Mucosa of descending colon (tissue), 3 donors: Measurements from ENCODE around the gene MAD2L1. TPM values are rescaled to one million over a fixed set of nuclear protein-coding genes. Genes with fewer than 3 reads are reported as not detected.
"Not testable (repeated sequence)": the region's sequence is repeated elsewhere in the genome, so short reads cannot be mapped to it uniquely, and the experiment has no call there.

Source experiments
- ATAC-seq: fragments of 200-7000 bp; cut with Tn5 transposase; one replicate; pipeline ENCODE4 v1.9.1; 2020; ENCODE audit warnings: mild to moderate bottlenecking, moderate library complexity
- DNase-seq, 3 donors: peaks; one replicate each; pipeline ENCODE4 v3.0.0-alpha.2; 2020
- H3K36me3 ChIP-seq: fragments of 200-600 bp; one replicate; pipeline ENCODE4 v1.8.0; 2021; ENCODE audit warnings: low read depth, mild to moderate bottlenecking
- H3K4me1 ChIP-seq: fragments of 200-600 bp; one replicate; pipeline ENCODE4 v1.8.0; 2021; ENCODE audit warnings: low read depth, mild to moderate bottlenecking
- H3K4me3 ChIP-seq: fragments of 200-600 bp; one replicate; pipeline ENCODE4 v1.8.0; 2021; ENCODE audit warnings: mild to moderate bottlenecking
- H3K9me3 ChIP-seq: fragments of 200-600 bp; one replicate; pipeline ENCODE4 v1.8.0; 2021; ENCODE audit warnings: mild to moderate bottlenecking
- intact Hi-C, 2 donors: fragments of 100-400 bp; cut with DNase I in 1 of 2; cut with micrococcal nuclease in 1 of 2; formaldehyde crosslinking; loops; one replicate each; pipeline versions ENCODE4 v1.11.0 to v1.11.1; 2022; cut with DNase I, micrococcal nuclease
- total RNA-seq, 3 donors: library from RNA; stranded (reverse); fragmentation: NEBNext Ultra II Directional in 2 of 3; extraction: Animal tissue kit (Norgen Biotek cat#: 25700) in 2 of 3; gene quantifications; one replicate each; pipeline versions ENCODE4 v1.2.1 to v1.2.4, GENCODE V29; 2021 to 2023
- TF ChIP-seq, protein P1 (sequence below): fragments of 200-600 bp; IDR thresholded peaks from one replicate; pipeline ENCODE4 v1.8.0; 2022; ENCODE audit warnings: antibody characterized with exemption, mild to moderate bottlenecking
- donor health status: DM: no; HTN: no; CAD: no; lungs with moderate emphysema.
- donor health status: DM: no; HTN: no; CAD: no.
- donor health status: DM: no; HTN: yes; CAD: no.

The MAD2L1 gene
- total RNA-seq, 3 donors from 2014 or later: 2.9 to 17.5 (median 3.0) TPM

DNA sequence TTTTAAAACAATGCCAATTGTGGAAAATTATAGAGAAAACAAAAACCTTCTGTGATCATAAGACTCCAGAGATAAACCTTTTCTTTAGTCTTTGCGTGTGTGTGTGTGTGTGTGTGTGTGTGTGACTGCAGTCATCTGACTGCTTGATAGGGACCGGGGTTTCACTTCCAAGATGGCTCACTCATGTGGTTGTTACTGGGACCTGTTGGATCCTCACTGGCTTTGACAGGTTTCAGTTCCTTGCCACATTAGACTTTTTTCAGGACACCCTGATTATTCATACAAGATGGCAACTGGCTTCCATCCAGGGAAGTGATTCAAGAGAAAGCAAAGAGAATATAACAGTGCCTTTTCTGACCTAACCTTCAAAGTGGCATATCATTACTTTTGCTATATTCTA, 21.9 kb upstream of the MAD2L1 start:
- no peaks in the 10 kb centered on the region for H3K4me1 ChIP-seq
- TF ChIP-seq, protein P1, sequence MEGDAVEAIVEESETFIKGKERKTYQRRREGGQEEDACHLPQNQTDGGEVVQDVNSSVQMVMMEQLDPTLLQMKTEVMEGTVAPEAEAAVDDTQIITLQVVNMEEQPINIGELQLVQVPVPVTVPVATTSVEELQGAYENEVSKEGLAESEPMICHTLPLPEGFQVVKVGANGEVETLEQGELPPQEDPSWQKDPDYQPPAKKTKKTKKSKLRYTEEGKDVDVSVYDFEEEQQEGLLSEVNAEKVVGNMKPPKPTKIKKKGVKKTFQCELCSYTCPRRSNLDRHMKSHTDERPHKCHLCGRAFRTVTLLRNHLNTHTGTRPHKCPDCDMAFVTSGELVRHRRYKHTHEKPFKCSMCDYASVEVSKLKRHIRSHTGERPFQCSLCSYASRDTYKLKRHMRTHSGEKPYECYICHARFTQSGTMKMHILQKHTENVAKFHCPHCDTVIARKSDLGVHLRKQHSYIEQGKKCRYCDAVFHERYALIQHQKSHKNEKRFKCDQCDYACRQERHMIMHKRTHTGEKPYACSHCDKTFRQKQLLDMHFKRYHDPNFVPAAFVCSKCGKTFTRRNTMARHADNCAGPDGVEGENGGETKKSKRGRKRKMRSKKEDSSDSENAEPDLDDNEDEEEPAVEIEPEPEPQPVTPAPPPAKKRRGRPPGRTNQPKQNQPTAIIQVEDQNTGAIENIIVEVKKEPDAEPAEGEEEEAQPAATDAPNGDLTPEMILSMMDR: no peak
- H3K9me3 ChIP-seq: peaks cover 4% of the 10 kb centered on the region
- intact Hi-C loops: no loop called here
- DNase-seq (no peak), ATAC-seq (no peak)
- H3K4me3 ChIP-seq: no peak overlapping the region
- no peaks in the 10 kb centered on the region for H3K36me3 ChIP-seq

GRCh38 chr4:120088066-120088465, 21.4 kb upstream of the MAD2L1 start:
- H3K4me3 ChIP-seq, intact Hi-C loops, H3K4me1 ChIP-seq, H3K36me3 ChIP-seq, H3K9me3 ChIP-seq, ATAC-seq, DNase-seq: not testable (repeated sequence)

GRCh38 chr4:120085705-120086104, 19.1 kb upstream of the MAD2L1 start:
- H3K9me3 ChIP-seq: peaks cover 4% of the 10 kb centered on the region
- DNase-seq: no peak
- no peaks in the 10 kb centered on the region for H3K36me3 ChIP-seq
- intact Hi-C loops: no loop called here
- no peaks in the 10 kb centered on the region for H3K4me1 ChIP-seq
- no peak overlapping the region for H3K4me3 ChIP-seq
- TF ChIP-seq, protein P1: no peak
- ATAC-seq: no peak

GRCh38 chr4:120084327-120084726, 17.7 kb upstream of the MAD2L1 start:
- ATAC-seq (no peak), DNase-seq (no peak)
- H3K9me3 ChIP-seq: peaks cover 4% of the 10 kb centered on the region
- H3K4me1 ChIP-seq: no peaks in the 10 kb centered on the region
- H3K4me3 ChIP-seq: no peak overlapping the region
- intact Hi-C loops: no loop called here
- TF ChIP-seq, protein P1: no peak
- no peaks in the 10 kb centered on the region for H3K36me3 ChIP-seq

DNA sequence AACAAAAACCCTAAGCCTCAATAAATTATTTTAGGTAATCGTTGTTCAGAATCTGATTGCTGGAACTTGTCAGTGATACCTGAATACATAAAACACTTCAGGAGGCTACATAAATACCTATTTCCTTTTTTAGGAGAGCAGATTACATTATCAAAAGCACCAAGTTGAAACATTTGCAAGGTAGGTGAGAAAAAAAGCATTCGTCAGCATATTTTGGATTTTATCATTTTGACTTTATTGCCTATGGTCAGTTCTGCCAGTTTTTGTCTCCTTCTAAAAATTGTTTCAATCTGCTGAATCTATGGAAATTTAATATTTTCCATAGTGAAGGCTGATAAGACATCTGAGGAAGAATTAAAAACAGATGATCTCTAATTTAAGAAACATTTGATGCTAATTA, 16.5 kb upstream of the MAD2L1 start:
- Histone ChIP-seq H3K36me3 (no peaks in the 10 kb centered on the region), H3K9me3 (peaks cover 2% of the 10 kb centered on the region), H3K4me3 (no peak overlapping the region), H3K4me1 (no peaks in the 10 kb centered on the region)
- TF ChIP-seq, protein P1: no peak
- DNase-seq (no peak), ATAC-seq (no peak)
- intact Hi-C loops: no loop called here

DNA sequence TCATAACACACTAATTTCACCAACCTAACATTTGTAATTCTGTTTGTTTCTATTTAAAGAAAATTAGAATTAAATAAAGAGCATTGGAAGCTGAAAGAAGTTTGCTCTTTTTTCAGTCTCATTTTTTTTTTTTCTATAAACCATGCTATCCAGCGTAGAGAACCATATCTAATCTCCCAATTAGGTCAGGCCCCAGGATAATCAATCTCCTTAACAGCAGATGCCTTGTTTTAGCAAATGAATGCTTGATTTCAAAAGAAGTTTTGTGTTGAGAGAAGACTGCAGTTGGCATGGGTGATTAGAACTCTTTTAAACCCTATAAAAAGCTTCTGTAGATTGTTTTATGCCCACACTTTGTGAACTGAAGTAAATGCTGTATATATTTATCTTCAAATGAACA, 15.6 kb upstream of the MAD2L1 start:
- Histone ChIP-seq H3K4me3 (no peak overlapping the region), H3K36me3 (no peaks in the 10 kb centered on the region), H3K4me1 (no peaks in the 10 kb centered on the region), H3K9me3 (no peaks in the 10 kb centered on the region)
- DNase-seq (no peak), ATAC-seq (no peak)
- intact Hi-C loops: no loop called here
- TF ChIP-seq, protein P1: no peak
